ENCODE measurements around the gene KCTD6. TPM values are rescaled to one million over a fixed set of nuclear protein-coding genes. Genes with fewer than 3 reads are reported as not detected.

The KCTD6 gene
- total RNA-seq (2014; rRNA removed; shearing (Covaris generic)) (22.8 and 28.3 TPM in 2 replicates), polyA plus RNA-seq (2016; fragmentation: Nextera tagmentation; extraction: Ambion mirVana) (27.0 and 34.6 TPM in 2 replicates)
- long read RNA-seq, transcript KCTD6-202 (3 exons, 1,533 nt), result major isoform, 16 of 21 reads
- long read RNA-seq, partial matches to known transcripts, result 1 of 21 reads
- long read RNA-seq, other reads (novel, unspliced or antisense), result 1 of 21 reads

DNA sequence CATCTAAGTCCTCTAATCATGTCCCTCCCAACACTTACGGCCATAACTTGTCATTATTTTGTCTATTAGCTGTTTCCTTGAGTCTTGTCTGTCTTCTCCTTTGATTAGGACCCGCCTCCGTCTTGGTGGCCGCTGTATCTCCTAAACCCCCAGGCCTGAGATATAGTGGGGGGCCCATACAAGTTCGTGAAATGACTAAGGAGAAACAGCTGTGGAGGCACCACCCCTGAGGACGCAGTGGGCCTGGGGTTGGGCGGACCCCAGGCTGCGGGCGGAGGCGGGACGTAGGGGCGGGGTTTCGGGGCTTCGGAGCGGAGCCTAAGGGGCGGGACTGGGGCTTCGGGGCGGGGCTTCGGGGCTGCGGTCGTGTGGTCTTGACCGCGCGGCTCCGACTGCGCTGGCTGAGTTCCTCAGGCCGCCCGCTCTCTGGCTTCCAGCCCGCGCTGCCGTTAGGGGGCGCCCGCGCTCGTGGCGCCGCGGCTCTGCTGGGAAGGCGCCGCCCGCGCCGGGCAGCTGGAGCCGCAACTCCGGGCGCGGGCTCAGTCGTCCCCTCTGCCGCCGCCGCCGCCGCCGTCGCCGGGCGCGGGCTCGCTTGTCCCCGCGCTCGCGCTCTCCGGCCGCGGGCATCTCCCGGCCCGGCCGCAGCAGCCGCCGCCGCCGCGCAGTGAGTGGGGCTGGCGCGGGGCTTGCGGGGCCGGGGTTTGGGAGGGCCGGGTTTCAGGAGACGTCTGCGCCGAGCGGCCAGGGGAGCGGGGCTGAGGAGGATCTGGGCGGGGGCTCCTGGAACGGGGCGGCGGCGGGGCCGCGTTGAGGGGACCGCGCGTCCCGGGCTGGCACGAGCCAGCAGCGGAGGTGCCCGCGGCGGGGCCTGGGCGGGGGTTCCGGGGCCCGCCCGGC lies at the start of gene KCTD6:
Gene KCTD6 (plus strand): TSS at position 591 of the 897 bp plus-strand sequence. CDS start 6,660 bp downstream, outside the sequence.
- Histone ChIP-seq H3K79me2 (replicated peaks; ENCODE audit: insufficient read depth) (peaks cover 44% of the 10 kb centered on the region), H3K4me3 (peak within 1 kb of the TSS; percentile 92), H3K4me2 (peak within 1 kb of the TSS; percentile 95), H3F3A (replicated peaks; ENCODE audit: low read depth) (no peaks in the 10 kb centered on the region), H3K27ac (ENCODE audit: low read depth) (no peak within 1 kb of the TSS), H4K20me1 (replicated peaks; ENCODE audit: insufficient read depth) (peaks cover 12% of the 10 kb centered on the region; the same call in 1 of the 2 replicates), H2AFZ (peak within 1 kb of the TSS; percentile 100), H3K4me1 (ENCODE audit: insufficient read depth) (peaks cover 45% of the 10 kb centered on the region), H3K36me3 (ENCODE audit: insufficient read depth) (no peaks in the 10 kb centered on the region), H3K27me3 (ENCODE audit: insufficient read depth) (no peaks in the 10 kb centered on the region), H3K9me2 (ENCODE audit: insufficient read depth) (no peaks in the 10 kb centered on the region)
- Mint-ChIP-seq H3K27me3 (ENCODE audit: insufficient read depth, low read depth, poor library complexity) (peaks cover 9% of the 10 kb centered on the region), H3K27ac (peak within 1 kb of the TSS; percentile 28; the same call in 1 of the 2 replicates), H3K9me3 (no peaks in the 10 kb centered on the region; the same call in 2 of the 3 replicates), H3K36me3 (ENCODE audit: low read depth) (no peaks in the 10 kb centered on the region), H3K4me1 (peaks cover 50% of the 10 kb centered on the region), H3K4me3 (peak within 1 kb of the TSS; percentile 89)
- TF ChIP-seq JUNB (IDR thresholded peaks at IDR 0.05; ENCODE audit: unreplicated experiment) (no peak), ZNF462 (CRISPR knock-in tag; IDR thresholded peaks at IDR 0.05) (no peak), CREB1 (CRISPR knock-in tag; IDR thresholded peaks at IDR 0.05; ENCODE audit: low read depth) (no peak), STAT1 (IDR thresholded peaks at IDR 0.05; ENCODE audit: unreplicated experiment) (no peak), NANOG (IDR thresholded peaks at IDR 0.05; ENCODE audit: borderline replicate concordance) (no peak), ZNF331 (CRISPR knock-in tag; IDR thresholded peaks at IDR 0.05; ENCODE audit: low read depth) (no peak), POLR2AphosphoS5 (IDR thresholded peaks at IDR 0.05; ENCODE audit: low read depth) (peak; percentile 43; the same call in 1 of the 2 replicates), ETS1 (IDR thresholded peaks at IDR 0.05) (no peak)
- TF ChIP-seq, protein P1, sequence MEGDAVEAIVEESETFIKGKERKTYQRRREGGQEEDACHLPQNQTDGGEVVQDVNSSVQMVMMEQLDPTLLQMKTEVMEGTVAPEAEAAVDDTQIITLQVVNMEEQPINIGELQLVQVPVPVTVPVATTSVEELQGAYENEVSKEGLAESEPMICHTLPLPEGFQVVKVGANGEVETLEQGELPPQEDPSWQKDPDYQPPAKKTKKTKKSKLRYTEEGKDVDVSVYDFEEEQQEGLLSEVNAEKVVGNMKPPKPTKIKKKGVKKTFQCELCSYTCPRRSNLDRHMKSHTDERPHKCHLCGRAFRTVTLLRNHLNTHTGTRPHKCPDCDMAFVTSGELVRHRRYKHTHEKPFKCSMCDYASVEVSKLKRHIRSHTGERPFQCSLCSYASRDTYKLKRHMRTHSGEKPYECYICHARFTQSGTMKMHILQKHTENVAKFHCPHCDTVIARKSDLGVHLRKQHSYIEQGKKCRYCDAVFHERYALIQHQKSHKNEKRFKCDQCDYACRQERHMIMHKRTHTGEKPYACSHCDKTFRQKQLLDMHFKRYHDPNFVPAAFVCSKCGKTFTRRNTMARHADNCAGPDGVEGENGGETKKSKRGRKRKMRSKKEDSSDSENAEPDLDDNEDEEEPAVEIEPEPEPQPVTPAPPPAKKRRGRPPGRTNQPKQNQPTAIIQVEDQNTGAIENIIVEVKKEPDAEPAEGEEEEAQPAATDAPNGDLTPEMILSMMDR (conservative IDR thresholded peaks at IDR 0.05; ENCODE audit: low read depth in 2 of 2), result peak; percentile 34 to 85
- TF ChIP-seq, protein P2, sequence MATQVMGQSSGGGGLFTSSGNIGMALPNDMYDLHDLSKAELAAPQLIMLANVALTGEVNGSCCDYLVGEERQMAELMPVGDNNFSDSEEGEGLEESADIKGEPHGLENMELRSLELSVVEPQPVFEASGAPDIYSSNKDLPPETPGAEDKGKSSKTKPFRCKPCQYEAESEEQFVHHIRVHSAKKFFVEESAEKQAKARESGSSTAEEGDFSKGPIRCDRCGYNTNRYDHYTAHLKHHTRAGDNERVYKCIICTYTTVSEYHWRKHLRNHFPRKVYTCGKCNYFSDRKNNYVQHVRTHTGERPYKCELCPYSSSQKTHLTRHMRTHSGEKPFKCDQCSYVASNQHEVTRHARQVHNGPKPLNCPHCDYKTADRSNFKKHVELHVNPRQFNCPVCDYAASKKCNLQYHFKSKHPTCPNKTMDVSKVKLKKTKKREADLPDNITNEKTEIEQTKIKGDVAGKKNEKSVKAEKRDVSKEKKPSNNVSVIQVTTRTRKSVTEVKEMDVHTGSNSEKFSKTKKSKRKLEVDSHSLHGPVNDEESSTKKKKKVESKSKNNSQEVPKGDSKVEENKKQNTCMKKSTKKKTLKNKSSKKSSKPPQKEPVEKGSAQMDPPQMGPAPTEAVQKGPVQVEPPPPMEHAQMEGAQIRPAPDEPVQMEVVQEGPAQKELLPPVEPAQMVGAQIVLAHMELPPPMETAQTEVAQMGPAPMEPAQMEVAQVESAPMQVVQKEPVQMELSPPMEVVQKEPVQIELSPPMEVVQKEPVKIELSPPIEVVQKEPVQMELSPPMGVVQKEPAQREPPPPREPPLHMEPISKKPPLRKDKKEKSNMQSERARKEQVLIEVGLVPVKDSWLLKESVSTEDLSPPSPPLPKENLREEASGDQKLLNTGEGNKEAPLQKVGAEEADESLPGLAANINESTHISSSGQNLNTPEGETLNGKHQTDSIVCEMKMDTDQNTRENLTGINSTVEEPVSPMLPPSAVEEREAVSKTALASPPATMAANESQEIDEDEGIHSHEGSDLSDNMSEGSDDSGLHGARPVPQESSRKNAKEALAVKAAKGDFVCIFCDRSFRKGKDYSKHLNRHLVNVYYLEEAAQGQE (IDR thresholded peaks at IDR 0.05; ENCODE audit: unreplicated experiment), result no peak
- DNase-seq (ENCODE audit: low spot score) (peak; percentile 96), ATAC-seq (peak; percentile 93)
